Measurements from ENCODE around the gene SLC25A48. TPM values are rescaled to one million over a fixed set of nuclear protein-coding genes. Genes with fewer than 3 reads are reported as not detected.

Gene SLC25A48
- total RNA-seq, 1 donor from 2014 or later = not detected

- Mint-ChIP-seq H3K4me1 (ENCODE audit: unreplicated experiment) (no peaks in the 10 kb centered on the region), H3K27ac (ENCODE audit: unreplicated experiment) (no peak overlapping the region), H3K4me3 (ENCODE audit: unreplicated experiment) (no peak overlapping the region), H3K27me3 (ENCODE audit: unreplicated experiment) (peaks cover 19% of the 10 kb centered on the region), H3K9me3 (ENCODE audit: unreplicated experiment) (no peaks in the 10 kb centered on the region), H3K36me3 (ENCODE audit: unreplicated experiment) (no peaks in the 10 kb centered on the region)
- TF ChIP-seq, protein P1, sequence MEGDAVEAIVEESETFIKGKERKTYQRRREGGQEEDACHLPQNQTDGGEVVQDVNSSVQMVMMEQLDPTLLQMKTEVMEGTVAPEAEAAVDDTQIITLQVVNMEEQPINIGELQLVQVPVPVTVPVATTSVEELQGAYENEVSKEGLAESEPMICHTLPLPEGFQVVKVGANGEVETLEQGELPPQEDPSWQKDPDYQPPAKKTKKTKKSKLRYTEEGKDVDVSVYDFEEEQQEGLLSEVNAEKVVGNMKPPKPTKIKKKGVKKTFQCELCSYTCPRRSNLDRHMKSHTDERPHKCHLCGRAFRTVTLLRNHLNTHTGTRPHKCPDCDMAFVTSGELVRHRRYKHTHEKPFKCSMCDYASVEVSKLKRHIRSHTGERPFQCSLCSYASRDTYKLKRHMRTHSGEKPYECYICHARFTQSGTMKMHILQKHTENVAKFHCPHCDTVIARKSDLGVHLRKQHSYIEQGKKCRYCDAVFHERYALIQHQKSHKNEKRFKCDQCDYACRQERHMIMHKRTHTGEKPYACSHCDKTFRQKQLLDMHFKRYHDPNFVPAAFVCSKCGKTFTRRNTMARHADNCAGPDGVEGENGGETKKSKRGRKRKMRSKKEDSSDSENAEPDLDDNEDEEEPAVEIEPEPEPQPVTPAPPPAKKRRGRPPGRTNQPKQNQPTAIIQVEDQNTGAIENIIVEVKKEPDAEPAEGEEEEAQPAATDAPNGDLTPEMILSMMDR (IDR thresholded peaks at IDR 0.05) = no peak
- DNase-seq (ENCODE audit: extremely low spot score, unreplicated experiment) = no peak
Measured at GRCh38 chr5:135850231-135850630, 15.8 kb downstream of the SLC25A48 start.

- H3K4me1 Mint-ChIP-seq (ENCODE audit: unreplicated experiment) = no peaks in the 10 kb centered on the region
- H3K27me3 Mint-ChIP-seq (ENCODE audit: unreplicated experiment) = peaks cover 18% of the 10 kb centered on the region
- DNase-seq (ENCODE audit: extremely low spot score, unreplicated experiment) = no peak
- no peaks in the 10 kb centered on the region for H3K36me3 Mint-ChIP-seq (ENCODE audit: unreplicated experiment)
- TF ChIP-seq, protein P1 (IDR thresholded peaks at IDR 0.05) = no peak
- no peak overlapping the region for H3K4me3 Mint-ChIP-seq (ENCODE audit: unreplicated experiment)
- no peak overlapping the region for H3K27ac Mint-ChIP-seq (ENCODE audit: unreplicated experiment)
- H3K9me3 Mint-ChIP-seq (ENCODE audit: unreplicated experiment) = no peaks in the 10 kb centered on the region
Measured at GRCh38 chr5:135850671-135851070, 16.2 kb downstream of the SLC25A48 start.

GRCh38 chr5:135851186-135851914 lies 16.9 kb downstream of the SLC25A48 start:
- Mint-ChIP-seq H3K9me3 (ENCODE audit: unreplicated experiment) (no peaks in the 10 kb centered on the region), H3K27ac (ENCODE audit: unreplicated experiment) (no peak overlapping the region), H3K27me3 (ENCODE audit: unreplicated experiment) (peaks cover 25% of the 10 kb centered on the region), H3K4me1 (ENCODE audit: unreplicated experiment) (no peaks in the 10 kb centered on the region), H3K36me3 (ENCODE audit: unreplicated experiment) (no peaks in the 10 kb centered on the region), H3K4me3 (ENCODE audit: unreplicated experiment) (no peak overlapping the region)
- TF ChIP-seq, protein P1 (IDR thresholded peaks at IDR 0.05) = no peak
- no peak for DNase-seq (ENCODE audit: extremely low spot score, unreplicated experiment)

GRCh38 chr5:135851915-135852845 lies 17.7 kb downstream of the SLC25A48 start:
- Mint-ChIP-seq H3K9me3 (ENCODE audit: unreplicated experiment) (no peaks in the 10 kb centered on the region), H3K4me3 (ENCODE audit: unreplicated experiment) (no peak overlapping the region), H3K27ac (ENCODE audit: unreplicated experiment) (no peak overlapping the region), H3K27me3 (ENCODE audit: unreplicated experiment) (peaks cover 25% of the 10 kb centered on the region), H3K4me1 (ENCODE audit: unreplicated experiment) (no peaks in the 10 kb centered on the region), H3K36me3 (ENCODE audit: unreplicated experiment) (no peaks in the 10 kb centered on the region)
- no peak for DNase-seq (ENCODE audit: extremely low spot score, unreplicated experiment)
- TF ChIP-seq, protein P1 (IDR thresholded peaks at IDR 0.05) = no peak

Data from osteocyte (in vitro differentiated cells).